HCT116 (cell line): ENCODE results near the gene SMYD3. TPM values are rescaled to one million over a fixed set of nuclear protein-coding genes. Genes with fewer than 3 reads are reported as not detected.

Experiments
- ATAC-seq: fragments of 200-7000 bp; cut with Tn5 transposase; 2 replicates; pipeline ENCODE4 v1.9.1; 2020; ENCODE audit warnings: mild to moderate bottlenecking, moderate library complexity
- BruUV-seq: library from RNA; stranded (reverse); fragments of 400-500 nt; replicated peaks from 2 replicates; lab custom pipeline; 2021; lab: Mats Ljungman, UMichigan
- CTCF ChIA-PET: fragments of 300-600 bp; sonication (Branson Sonifier 250); formaldehyde crosslinking; loops from one replicate; lab custom pipeline; 2021; ENCODE audit warnings: antibody characterized with exemption; lab: Charles Lee
- POLR2A ChIA-PET: fragments of 300-600, 350-600 bp; sonication (Branson Sonifier 250); formaldehyde crosslinking; loops from one replicate; lab custom pipeline; 2021; ENCODE audit warnings: antibody characterized with exemption; lab: Charles Lee
- RAD21 ChIA-PET, 2 experiments: fragments of 300-600 bp; sonication (Branson Sonifier 250); formaldehyde crosslinking; loops; one replicate each; lab custom pipeline; 2023; ENCODE audit warnings: low total read pairs in 2 of 2; ENCODE audit not compliant: uncharacterized antibody in 2 of 2, unreplicated experiment in 2 of 2, low non-redundant PET in 1 of 2; lab: Charles Lee
- DNase-seq: peaks from one replicate; pipeline ENCODE4 v3.0.0-alpha.2; 2010; ENCODE audit warnings: low read depth, low spot score
- H2AFZ ChIP-seq: fragments of 200-600 bp; shearing (Covaris generic), sonication (generic); 2 replicates; pipeline ENCODE4 v1.6.1; 2017; ENCODE audit warnings: low read depth, mixed run types, mixed read lengths, antibody characterized with exemption, low read length; ENCODE audit not compliant: poor library complexity, severe bottlenecking
- H3K27ac ChIP-seq: 2 replicates; pipeline ENCODE4 v1.5.1; 2012; ENCODE audit warnings: low read depth, low read length
- H3K27me3 ChIP-seq: fragments of 200-600 bp; sonication (generic); 2 replicates; pipeline ENCODE4 v1.6.1; 2016; ENCODE audit warnings: mixed run types, low read length, mixed read lengths; ENCODE audit not compliant: insufficient read depth
- H3K36me3 ChIP-seq, 2 experiments: fragments of 200-500 bp in 1 of 2; fragments of 200-600 bp in 1 of 2; sonication (Bioruptor generic) in 1 of 2; sonication (generic) in 1 of 2; 2 replicates each; pipeline versions ENCODE4 v1.5.1 to v1.6.1; 2014 to 2016; ENCODE audit warnings: low read length in 2 of 2, inconsistent platforms in 1 of 2, mixed read lengths in 1 of 2, mixed run types in 1 of 2; ENCODE audit not compliant: insufficient read depth in 2 of 2, control insufficient read depth in 1 of 2
- H3K4me1 ChIP-seq, 2 experiments: fragments of 200-600 bp in 1 of 2; sonication (generic) in 1 of 2; 2 replicates each; pipeline versions ENCODE4 v1.5.1 to v1.6.1; 2012 to 2017; ENCODE audit warnings: low read length in 2 of 2, inconsistent platforms in 1 of 2, mild to moderate bottlenecking in 1 of 2, mixed read lengths in 1 of 2, mixed run types in 1 of 2, moderate library complexity in 1 of 2; ENCODE audit not compliant: insufficient read depth in 2 of 2, control insufficient read depth in 1 of 2
- H3K4me2 ChIP-seq: fragments of 200-600 bp; sonication (generic); 2 replicates; pipeline ENCODE4 v1.6.1; 2017; ENCODE audit warnings: mixed run types, low read length, mixed read lengths
- H3K4me3 ChIP-seq, 2 experiments: fragments of 200-600 bp in 1 of 2; sonication (generic) in 1 of 2; replicated peaks in 1 of 2; 2 replicates each; pipeline ENCODE4 v1.5.1; 2011 to 2016; ENCODE audit warnings: low read length in 2 of 2, control low read depth in 1 of 2, low read depth in 1 of 2, mild to moderate bottlenecking in 1 of 2, mixed read lengths in 1 of 2, mixed run types in 1 of 2
- H3K79me2 ChIP-seq: fragments of 200-600 bp; sonication (generic); 2 replicates; pipeline ENCODE4 v1.6.1; 2017; ENCODE audit warnings: mild to moderate bottlenecking, mixed run types, low read length, moderate library complexity, mixed read lengths; ENCODE audit not compliant: insufficient read depth
- H3K9ac ChIP-seq: fragments of 200-600 bp; sonication (generic); 2 replicates; pipeline ENCODE4 v1.6.1; 2016; ENCODE audit warnings: low read length, mixed read lengths
- H3K9me2 ChIP-seq: fragments of 200-600 bp; sonication (generic), shearing (Covaris generic); 2 replicates; pipeline ENCODE4 v1.6.1; 2017; ENCODE audit warnings: mixed run types, mild to moderate bottlenecking, moderate library complexity; ENCODE audit not compliant: insufficient read depth
- H3K9me3 ChIP-seq, 2 experiments: fragments of 200-500 bp in 1 of 2; fragments of 200-600 bp in 1 of 2; sonication (Bioruptor generic) in 1 of 2; sonication (generic) in 1 of 2; 2 replicates each; pipeline ENCODE4 v1.6.1; 2014 to 2017; ENCODE audit warnings: low read length in 2 of 2, mixed read lengths in 2 of 2, inconsistent platforms in 1 of 2, low read depth in 1 of 2, mild to moderate bottlenecking in 1 of 2, mixed run types in 1 of 2, moderate library complexity in 1 of 2; ENCODE audit not compliant: control insufficient read depth in 1 of 2, insufficient read depth in 1 of 2
- H4K20me1 ChIP-seq: fragments of 200-600 bp; sonication (generic), shearing (Covaris generic); 2 replicates; pipeline ENCODE4 v1.6.1; 2017; ENCODE audit warnings: mixed run types, mild to moderate bottlenecking, moderate library complexity; ENCODE audit not compliant: insufficient read depth
- CBX3 ChIP-seq: IDR thresholded peaks from 2 replicates; pipeline ENCODE4 v1.6.1; 2012; ENCODE audit warnings: low read depth
- CTCF ChIP-seq, 3 experiments: fragments of 200-600 bp in 1 of 3; sonication (generic) in 1 of 3; IDR thresholded peaks in 2 of 3; conservative IDR thresholded peaks in 1 of 3; 2 replicates each; pipeline ENCODE4 v1.5.1; 2012 to 2017; ENCODE audit warnings: low read depth in 2 of 3, low read length in 2 of 3, antibody characterized with exemption in 1 of 3, borderline replicate concordance in 1 of 3, control low read depth in 1 of 3, mild to moderate bottlenecking in 1 of 3, mixed read lengths in 1 of 3, mixed run types in 1 of 3, moderate library complexity in 1 of 3; ENCODE audit not compliant: insufficient read depth in 1 of 3
- EGR1 ChIP-seq: IDR thresholded peaks from 2 replicates; pipeline ENCODE4 v1.6.1; 2012; ENCODE audit warnings: low read depth
- ELF1 ChIP-seq: IDR thresholded peaks from 2 replicates; pipeline ENCODE4 v1.6.1; 2012; ENCODE audit warnings: low read depth, borderline replicate concordance
- EZH2 ChIP-seq: fragments of 200-600 bp; sonication (generic); IDR thresholded peaks from 2 replicates; pipeline ENCODE4 v1.6.1; 2017; ENCODE audit warnings: antibody characterized with exemption, mixed run types
- EZH2phosphoT487 ChIP-seq: fragments of 200-600 bp; IDR thresholded peaks from 2 replicates; pipeline ENCODE4 v1.6.1; 2018; ENCODE audit warnings: antibody characterized with exemption, borderline replicate concordance
- JUND ChIP-seq: IDR thresholded peaks from 2 replicates; pipeline ENCODE4 v1.6.1; 2012
- POLR2A ChIP-seq: IDR thresholded peaks from 2 replicates; pipeline ENCODE4 v1.7.0; 2011; ENCODE audit warnings: borderline replicate concordance; ENCODE audit not compliant: insufficient read depth, insufficient read length; ENCODE audit errors: extremely low read depth
- REST ChIP-seq: IDR thresholded peaks from 2 replicates; pipeline ENCODE4 v1.6.1; 2012; ENCODE audit warnings: low read depth
- ZNF274 ChIP-seq: fragments of 200-500 bp; sonication (Bioruptor generic); IDR thresholded peaks from 2 replicates; pipeline ENCODE4 v1.6.1; 2014; ENCODE audit warnings: mild to moderate bottlenecking, low read depth, low read length, inconsistent platforms
- intact Hi-C: fragments of 100-400 bp; cut with micrococcal nuclease; formaldehyde crosslinking; loops from 2 replicates; pipeline ENCODE4 v1.10.0; 2022
- total RNA-seq: library from RNA; stranded (reverse); gene quantifications from one replicate; pipeline ENCODE4 v1.2.1, GENCODE V29; 2021; ENCODE audit not compliant: unreplicated experiment

The SMYD3 gene
- total RNA-seq, 1 experiment from 2014 or later, result 33.6 TPM

GRCh38 chr1:246020211-246020954, 486.7 kb downstream of the SMYD3 start:
- Histone ChIP-seq H3K36me3 (no peaks in the 10 kb centered on the region), H3K9ac (no peak overlapping the region), H3K4me3 (no peak overlapping the region), H4K20me1 (no peaks in the 10 kb centered on the region), H3K4me1 (no peaks in the 10 kb centered on the region), H3K4me2 (no peak overlapping the region), H3K79me2 (no peaks in the 10 kb centered on the region), H3K9me2 (no peaks in the 10 kb centered on the region)
- CTCF ChIA-PET, result no interaction called here
- BruUV-seq, result no TSS peak
- POLR2A ChIA-PET, result no interaction called here
- no peak for TF ChIP-seq EZH2phosphoT487
- no peak for TF ChIP-seq EZH2
- TF ChIP-seq, all 23 proteins: peak for 0
- intact Hi-C loops, result no loop called here
- no peaks in the 10 kb centered on the region for H3K9me3 ChIP-seq
- ATAC-seq, result no peak
- RAD21 ChIA-PET, result no interaction called here
- DNase-seq, result no peak
- no peak overlapping the region for H2AFZ ChIP-seq
- H3K27ac ChIP-seq, result no peak overlapping the region
- H3K27me3 ChIP-seq, result no peaks in the 10 kb centered on the region

GRCh38 chr1:246018146-246018545, 488.9 kb downstream of the SMYD3 start:
- H3K9ac ChIP-seq, result no peak overlapping the region
- TF ChIP-seq EZH2, result no peak
- no peak for TF ChIP-seq POLR2A
- no peak for TF ChIP-seq REST
- no peak for TF ChIP-seq CBX3
- TF ChIP-seq CTCF (IDR thresholded peaks at IDR 0.05 in 2 of 3, conservative IDR thresholded peaks at IDR 0.05 in 1 of 3; ENCODE audit: borderline replicate concordance in 1 of 3, insufficient read depth in 1 of 3, low read depth in 2 of 3, low read length in 2 of 3), result no peak
- no peak for TF ChIP-seq EZH2phosphoT487
- no peak for TF ChIP-seq JUND
- TF ChIP-seq ELF1, result no peak
- no peak for TF ChIP-seq EGR1
- TF ChIP-seq ZNF274, result no peak
- TF ChIP-seq, all 23 proteins: peak for 0
- H3K4me1 ChIP-seq, result no peaks in the 10 kb centered on the region
- ATAC-seq, result no peak
- H4K20me1 ChIP-seq, result no peaks in the 10 kb centered on the region
- BruUV-seq, result no TSS peak
- ChIA-PET RAD21 (no interaction called here), CTCF (no interaction called here), POLR2A (no interaction called here)
- H3K79me2 ChIP-seq, result no peaks in the 10 kb centered on the region
- H3K9me3 ChIP-seq, result no peaks in the 10 kb centered on the region
- DNase-seq, result no peak
- intact Hi-C loops, result no loop called here
- no peaks in the 10 kb centered on the region for H3K36me3 ChIP-seq
- H3K27ac ChIP-seq, result no peak overlapping the region
- no peaks in the 10 kb centered on the region for H3K27me3 ChIP-seq
- H3K4me2 ChIP-seq, result no peak overlapping the region
- H3K9me2 ChIP-seq, result no peaks in the 10 kb centered on the region
- no peak overlapping the region for H3K4me3 ChIP-seq
- no peak overlapping the region for H2AFZ ChIP-seq
